Transverse colon (tissue), 4 donors: ENCODE results near the gene SLC25A42.

Experiments
- EP300 ChIP-seq: sonication (generic); formaldehyde crosslinking; IDR thresholded peaks from one replicate; pipeline ENCODE4 v1.6.1; 2017; ENCODE audit warnings: antibody characterized with exemption, low read depth
- POLR2A ChIP-seq: fragments of 450-650 bp; IDR thresholded peaks from one replicate; pipeline ENCODE4 v1.6.1; 2016; ENCODE audit warnings: antibody characterized with exemption, mild to moderate bottlenecking, moderate library complexity
- POLR2AphosphoS5 ChIP-seq, 3 donors: sonication (generic); formaldehyde crosslinking; IDR thresholded peaks; one replicate each; pipeline ENCODE4 v1.6.1; 2016; ENCODE audit warnings: antibody characterized with exemption in 3 of 3
- TF ChIP-seq, protein P1 (sequence below), 5 experiments: fragments of 200-600 bp in 3 of 5; fragments of 450-650 bp in 2 of 5; sonication (generic) in 3 of 5; IDR thresholded peaks; 1 replicate in 2 of 5; 2 replicates in 3 of 5; pipeline ENCODE4 v1.5.1; 2016 to 2017; ENCODE audit warnings: antibody characterized with exemption in 5 of 5, inconsistent platforms in 3 of 5, mild to moderate bottlenecking in 2 of 5, moderate library complexity in 1 of 5

DNA sequence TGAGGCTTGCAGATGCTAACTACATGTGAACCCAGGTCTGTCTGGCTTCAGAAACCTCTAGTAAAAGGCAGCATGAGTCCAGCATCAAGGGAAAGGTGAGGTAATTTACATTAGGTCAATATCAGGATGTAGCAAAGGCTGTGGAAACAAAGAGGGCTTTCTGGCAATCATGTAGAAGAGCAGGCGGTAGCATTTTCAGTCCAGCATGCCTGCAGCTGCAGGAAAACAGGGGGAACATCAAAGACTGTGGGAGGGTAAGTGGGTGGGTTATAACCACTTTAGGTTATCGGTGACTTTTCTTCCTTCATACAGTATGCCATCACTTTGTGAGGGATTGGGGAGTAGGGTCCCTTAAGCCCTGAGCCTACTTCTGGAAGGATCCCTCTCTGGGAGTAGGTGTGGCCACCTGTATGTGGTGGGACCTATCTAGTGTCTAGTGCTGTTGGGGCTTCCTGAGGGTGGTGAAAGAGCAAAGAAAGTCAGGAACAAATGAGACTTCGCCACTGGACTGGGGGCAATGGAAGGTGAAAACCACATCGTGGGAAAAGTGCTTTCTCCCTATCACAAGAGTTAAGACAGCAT lies 41.3 kb upstream of the SLC25A42 start:
- TF ChIP-seq, protein P1, sequence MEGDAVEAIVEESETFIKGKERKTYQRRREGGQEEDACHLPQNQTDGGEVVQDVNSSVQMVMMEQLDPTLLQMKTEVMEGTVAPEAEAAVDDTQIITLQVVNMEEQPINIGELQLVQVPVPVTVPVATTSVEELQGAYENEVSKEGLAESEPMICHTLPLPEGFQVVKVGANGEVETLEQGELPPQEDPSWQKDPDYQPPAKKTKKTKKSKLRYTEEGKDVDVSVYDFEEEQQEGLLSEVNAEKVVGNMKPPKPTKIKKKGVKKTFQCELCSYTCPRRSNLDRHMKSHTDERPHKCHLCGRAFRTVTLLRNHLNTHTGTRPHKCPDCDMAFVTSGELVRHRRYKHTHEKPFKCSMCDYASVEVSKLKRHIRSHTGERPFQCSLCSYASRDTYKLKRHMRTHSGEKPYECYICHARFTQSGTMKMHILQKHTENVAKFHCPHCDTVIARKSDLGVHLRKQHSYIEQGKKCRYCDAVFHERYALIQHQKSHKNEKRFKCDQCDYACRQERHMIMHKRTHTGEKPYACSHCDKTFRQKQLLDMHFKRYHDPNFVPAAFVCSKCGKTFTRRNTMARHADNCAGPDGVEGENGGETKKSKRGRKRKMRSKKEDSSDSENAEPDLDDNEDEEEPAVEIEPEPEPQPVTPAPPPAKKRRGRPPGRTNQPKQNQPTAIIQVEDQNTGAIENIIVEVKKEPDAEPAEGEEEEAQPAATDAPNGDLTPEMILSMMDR (IDR thresholded peaks at IDR 0.05), result no peak
- no peak for TF ChIP-seq POLR2A
- no peak for TF ChIP-seq EP300
- TF ChIP-seq POLR2AphosphoS5 (IDR thresholded peaks at IDR 0.05), result no peak
